ENCODE measurements around the gene L1TD1.

GRCh38 chr1:62229932-62230331, 35.3 kb downstream of the L1TD1 start:
- TF ChIP-seq CTCF (IDR thresholded peaks at IDR 0.05; ENCODE audit: low read depth, low read length) (no peak), EZH2phosphoT487 (IDR thresholded peaks at IDR 0.05; ENCODE audit: low read depth) (no peak)
